HG02943 (cell line): ENCODE results near the gene MS4A14.
"Not testable (repeated sequence)": the region's sequence is repeated elsewhere in the genome, so short reads cannot be mapped to it uniquely, and the experiment has no call there.

Experiments
- ATAC-seq: cut with Tn5 transposase; IDR thresholded peaks from one replicate; pipeline ENCODE4 v1.9.1; 2021; ENCODE audit warnings: mild to moderate bottlenecking, low read depth, moderate library complexity; ENCODE audit not compliant: unreplicated experiment

Gene MS4A14

GRCh38 chr11:60389279-60389910, 6.9 kb upstream of the MS4A14 start:
- ATAC-seq = peak; percentile 66

- no peak for ATAC-seq
Observed at GRCh38 chr11:60390419-60390818, 5.8 kb upstream of the MS4A14 start.

- no peak for ATAC-seq
Observed at GRCh38 chr11:60392361-60392760, 3.9 kb upstream of the MS4A14 start.

- no peak for ATAC-seq
Observed at GRCh38 chr11:60393016-60393415, 3.2 kb upstream of the MS4A14 start.

GRCh38 chr11:60394666-60395380, 1.4 kb upstream of the MS4A14 start:
- ATAC-seq = no peak

GRCh38 chr11:60396799-60397198, 540 bp downstream of the MS4A14 start:
- no peak for ATAC-seq

GRCh38 chr11:60420015-60420414, 23.8 kb downstream of the MS4A14 start:
- no peak for ATAC-seq

GRCh38 chr11:60422609-60423008, 26.4 kb downstream of the MS4A14 start:
- no peak for ATAC-seq

- ATAC-seq = no peak
Observed at GRCh38 chr11:60428517-60428916, 32.3 kb downstream of the MS4A14 start.

- no peak for ATAC-seq
Observed at GRCh38 chr11:60429272-60429671, 33.0 kb downstream of the MS4A14 start, which contains the start of gene MS4A5. Gene MS4A5, plus strand, starts transcription at chr11:60429572. Its CDS starts 103 bp downstream, at chr11:60429675.

GRCh38 chr11:60431251-60431650, 35.0 kb downstream of the MS4A14 start:
- no peak for ATAC-seq

GRCh38 chr11:60433401-60433800, 37.1 kb downstream of the MS4A14 start:
- ATAC-seq = no peak

- no peak for ATAC-seq
Observed at GRCh38 chr11:60447070-60447469, 50.8 kb downstream of the MS4A14 start.

- no peak for ATAC-seq
Observed at GRCh38 chr11:60447846-60448245, 51.6 kb downstream of the MS4A14 start.

GRCh38 chr11:60451185-60451584, 54.9 kb downstream of the MS4A14 start:
- not testable (repeated sequence) for ATAC-seq

GRCh38 chr11:60454212-60454611, 58.0 kb downstream of the MS4A14 start:
- no peak for ATAC-seq

- peak; percentile 88 for ATAC-seq
Observed at GRCh38 chr11:60455531-60456042, 59.3 kb downstream of the MS4A14 start, which contains the start of gene MS4A1. Gene MS4A1, plus strand, starts transcription at chr11:60455847. Its CDS starts 6,528 bp downstream, at chr11:60462375.

- ATAC-seq = peak; percentile 27
Observed at GRCh38 chr11:60457576-60457975, 61.3 kb downstream of the MS4A14 start.

- no peak for ATAC-seq
Observed at GRCh38 chr11:60459345-60459744, 63.1 kb downstream of the MS4A14 start.
